Left ventricle myocardium inferior (tissue), 1 donor: Measurements from ENCODE around the gene TTLL1. TPM values are rescaled to one million over a fixed set of nuclear protein-coding genes. Genes with fewer than 3 reads are reported as not detected.

Source experiments
- DNase-seq: peaks from one replicate; pipeline ENCODE4 v3.0.0-alpha.2; 2020
- H3K27ac ChIP-seq: fragments of 200-600 bp; replicated peaks from 2 replicates; pipeline ENCODE4 v1.8.0; 2021
- H3K27me3 ChIP-seq: fragments of 200-600 bp; 2 replicates; pipeline ENCODE4 v1.8.0; 2021; ENCODE audit warnings: low read depth
- H3K36me3 ChIP-seq: fragments of 200-600 bp; 2 replicates; pipeline ENCODE4 v1.8.0; 2021
- H3K4me1 ChIP-seq: fragments of 200-600 bp; 2 replicates; pipeline ENCODE4 v1.8.0; 2021
- H3K4me3 ChIP-seq: fragments of 200-600 bp; 2 replicates; pipeline ENCODE4 v1.8.0; 2021; ENCODE audit warnings: mild to moderate bottlenecking, moderate library complexity
- H3K9me3 ChIP-seq: fragments of 200-600 bp; replicated peaks from 2 replicates; pipeline ENCODE4 v1.8.0; 2021
- intact Hi-C: fragments of 100-400 bp; cut with micrococcal nuclease; formaldehyde crosslinking; loops from one replicate; pipeline ENCODE4 v1.11.0; 2022
- long read RNA-seq: library from polyadenylated mRNA; unstranded; transcript quantifications from one replicate; pipeline ENCODE4 v2.0.0, GENCODE V29; 2021
- total RNA-seq: library from RNA; stranded (reverse); fragmentation: NEBNext Ultra II Directional; extraction: Animal tissue kit (Norgen Biotek cat#: 25700); gene quantifications from one replicate; pipeline ENCODE4 v1.2.1, GENCODE V29; 2021
- TF ChIP-seq, protein P1 (sequence below): fragments of 200-600 bp; IDR thresholded peaks from 2 replicates; pipeline ENCODE4 v1.8.0; 2021; ENCODE audit warnings: antibody characterized with exemption, mild to moderate bottlenecking, borderline replicate concordance
- donor health status: DM: no; HTN: yes; CAD: no; lungs with severe emphysema.

TTLL1 gene
- total RNA-seq, result 8.5 TPM
- long read RNA-seq, transcript TTLL1-201 (11 exons, 1,645 nt), result major isoform, 8 of 12 reads
- long read RNA-seq, partial matches to known transcripts, result 1 of 12 reads
- long read RNA-seq, other reads (novel, unspliced or antisense), result 3 of 12 reads

DNA sequence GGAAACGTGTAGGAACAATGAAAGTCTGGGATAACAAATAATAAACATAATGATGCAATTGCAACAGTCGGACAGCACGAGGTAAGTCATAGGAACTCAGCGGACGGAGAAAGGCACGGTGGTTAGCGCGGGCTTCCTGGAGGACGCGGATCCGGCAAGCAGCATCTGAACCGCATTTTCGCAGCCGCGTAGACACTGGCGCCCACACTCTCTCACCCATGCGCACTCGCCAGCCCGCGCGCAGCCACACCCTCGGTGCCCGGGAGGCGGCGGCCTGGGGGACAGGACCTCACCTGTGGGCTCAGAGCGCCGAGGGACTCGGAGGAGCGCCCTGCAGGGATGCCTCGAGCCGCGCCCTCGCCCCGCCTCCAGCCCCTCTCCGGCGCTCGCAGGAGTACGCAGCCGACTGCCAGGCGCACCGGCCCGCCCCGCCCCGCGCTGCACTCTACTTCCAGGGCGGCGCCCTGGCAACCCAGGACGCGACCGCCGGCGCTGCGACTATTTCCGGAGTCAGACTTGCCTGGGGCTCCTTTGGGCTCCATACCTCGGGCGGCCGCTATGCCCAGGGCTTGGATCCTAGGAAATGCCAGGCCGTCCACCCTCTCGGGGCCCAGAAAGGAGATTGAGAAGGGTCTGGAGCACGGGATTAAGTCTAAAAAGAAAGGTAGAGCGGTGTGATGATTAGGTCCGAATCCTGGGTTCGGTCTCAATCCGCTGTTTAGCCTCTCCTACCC lies at the start of gene TTLL1:
Gene TTLL1, minus strand, starts transcription at position 408 of the 734 bp plus-strand sequence. CDS start 13,805 bp downstream, outside the sequence.
- DNase-seq, result peak; percentile 91
- Histone ChIP-seq H3K4me1 (peaks cover 41% of the 10 kb centered on the region), H3K4me3 (peak within 1 kb of the TSS; percentile 76), H3K36me3 (no peaks in the 10 kb centered on the region), H3K27ac (peak within 1 kb of the TSS; percentile 82), H3K9me3 (no peaks in the 10 kb centered on the region), H3K27me3 (no peaks in the 10 kb centered on the region)
- TF ChIP-seq, protein P1, sequence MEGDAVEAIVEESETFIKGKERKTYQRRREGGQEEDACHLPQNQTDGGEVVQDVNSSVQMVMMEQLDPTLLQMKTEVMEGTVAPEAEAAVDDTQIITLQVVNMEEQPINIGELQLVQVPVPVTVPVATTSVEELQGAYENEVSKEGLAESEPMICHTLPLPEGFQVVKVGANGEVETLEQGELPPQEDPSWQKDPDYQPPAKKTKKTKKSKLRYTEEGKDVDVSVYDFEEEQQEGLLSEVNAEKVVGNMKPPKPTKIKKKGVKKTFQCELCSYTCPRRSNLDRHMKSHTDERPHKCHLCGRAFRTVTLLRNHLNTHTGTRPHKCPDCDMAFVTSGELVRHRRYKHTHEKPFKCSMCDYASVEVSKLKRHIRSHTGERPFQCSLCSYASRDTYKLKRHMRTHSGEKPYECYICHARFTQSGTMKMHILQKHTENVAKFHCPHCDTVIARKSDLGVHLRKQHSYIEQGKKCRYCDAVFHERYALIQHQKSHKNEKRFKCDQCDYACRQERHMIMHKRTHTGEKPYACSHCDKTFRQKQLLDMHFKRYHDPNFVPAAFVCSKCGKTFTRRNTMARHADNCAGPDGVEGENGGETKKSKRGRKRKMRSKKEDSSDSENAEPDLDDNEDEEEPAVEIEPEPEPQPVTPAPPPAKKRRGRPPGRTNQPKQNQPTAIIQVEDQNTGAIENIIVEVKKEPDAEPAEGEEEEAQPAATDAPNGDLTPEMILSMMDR, result peak; percentile 27
- intact Hi-C loops, result no loop called here

DNA sequence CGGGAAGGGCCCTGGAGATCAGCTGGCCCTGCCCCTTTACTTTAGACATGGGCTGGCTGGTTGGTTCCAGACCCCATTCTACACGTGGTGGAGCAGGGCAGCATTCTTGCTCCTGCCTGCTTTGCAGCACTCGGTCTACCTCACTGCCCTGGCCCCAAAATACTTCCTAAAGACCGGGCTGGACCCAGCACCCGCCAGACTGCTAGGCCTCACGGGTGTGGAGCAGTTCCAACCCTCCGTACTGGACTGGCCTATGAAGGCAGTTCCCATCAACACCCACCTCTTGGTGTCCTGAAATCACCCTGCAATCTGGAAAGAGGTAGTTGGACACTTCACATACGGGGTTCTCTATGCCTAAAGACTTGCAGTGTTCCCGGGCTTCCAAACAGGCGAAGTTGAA lies 47.6 kb upstream of the TTLL1 start:
- no peak for DNase-seq
- peak overlapping the region; percentile 56 for H3K27ac ChIP-seq
- intact Hi-C loops, result no loop called here

DNA sequence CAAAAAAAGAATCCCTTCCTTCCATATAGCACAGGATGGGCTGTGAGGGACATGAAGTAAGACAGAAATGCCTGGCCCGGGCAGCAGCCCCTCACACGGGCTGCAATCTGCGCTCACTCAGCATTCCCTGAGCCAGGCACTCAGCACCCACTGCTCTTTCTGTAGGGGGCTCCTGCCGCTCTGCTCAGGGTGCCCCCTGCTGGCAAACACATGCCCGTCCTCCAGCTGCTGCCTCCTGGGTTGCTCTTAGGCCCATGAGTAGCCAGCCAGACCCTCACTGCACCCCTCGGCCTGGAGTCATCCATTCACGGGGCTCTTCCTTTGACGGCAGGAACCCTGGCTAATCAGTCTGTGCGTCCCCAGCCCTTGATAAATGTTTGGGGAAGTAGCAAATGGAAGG lies 47.1 kb upstream of the TTLL1 start:
- Histone ChIP-seq H3K9me3 (no peaks in the 10 kb centered on the region), H3K27ac (peak overlapping the region; percentile 56), H3K36me3 (peaks cover 76% of the 10 kb centered on the region), H3K4me3 (no peak overlapping the region), H3K4me1 (peaks cover 34% of the 10 kb centered on the region), H3K27me3 (no peaks in the 10 kb centered on the region)
- intact Hi-C loops, result no loop called here
- TF ChIP-seq, protein P1, result peak; percentile 72
- DNase-seq, result peak; percentile 41

More for the DNA sequence above, 47.6 kb upstream of the TTLL1 start:
- TF ChIP-seq, protein P1, result no peak
- peaks cover 79% of the 10 kb centered on the region for H3K36me3 ChIP-seq
- peaks cover 34% of the 10 kb centered on the region for H3K4me1 ChIP-seq
- H3K4me3 ChIP-seq, result no peak overlapping the region
- H3K27me3 ChIP-seq, result no peaks in the 10 kb centered on the region
- H3K9me3 ChIP-seq, result no peaks in the 10 kb centered on the region

DNA sequence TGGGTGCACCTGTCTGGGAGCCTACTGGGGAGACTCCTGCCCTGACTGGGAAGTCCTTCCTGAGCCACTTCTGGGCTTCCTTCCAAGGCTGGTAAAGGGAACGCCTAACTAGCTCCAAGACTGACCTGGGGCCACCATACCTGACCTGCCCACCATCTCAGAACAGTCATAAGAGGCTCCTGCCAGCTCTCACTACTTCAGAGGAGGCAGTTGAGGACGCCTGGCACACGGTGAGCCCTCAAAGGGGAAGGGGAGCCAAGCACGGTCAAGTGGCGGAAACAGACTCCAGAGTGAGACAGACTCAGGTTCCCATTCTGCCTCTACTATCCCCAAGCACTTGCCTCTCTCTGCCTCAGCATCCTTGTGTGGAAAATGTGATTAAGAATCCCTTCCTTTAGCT lies 46.4 kb upstream of the TTLL1 start:
- intact Hi-C loops, result no loop called here
- Histone ChIP-seq H3K4me3 (no peak overlapping the region), H3K27ac (no peak overlapping the region), H3K36me3 (peaks cover 71% of the 10 kb centered on the region), H3K27me3 (no peaks in the 10 kb centered on the region), H3K4me1 (peaks cover 31% of the 10 kb centered on the region), H3K9me3 (no peaks in the 10 kb centered on the region)
- no peak for DNase-seq
- TF ChIP-seq, protein P1, result no peak

DNA sequence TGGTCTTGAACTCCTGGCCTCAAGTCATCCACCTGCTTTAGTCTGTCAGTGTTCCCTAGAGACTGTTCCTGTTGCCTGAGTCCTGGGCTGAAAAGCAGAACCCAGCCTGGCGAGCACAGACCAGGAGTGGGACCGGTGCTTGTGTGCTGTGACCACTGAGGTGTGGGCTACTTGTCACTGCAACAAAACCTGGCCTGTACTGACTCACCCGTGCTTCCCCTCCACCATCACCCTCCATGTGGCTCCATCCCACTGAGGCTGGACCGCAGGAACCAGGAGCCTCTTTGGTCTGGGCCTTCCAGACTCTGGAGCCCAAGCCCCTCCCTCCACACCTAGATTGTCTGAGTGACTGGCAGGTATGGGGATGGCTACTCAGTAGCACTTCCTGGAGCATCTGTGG lies 45.4 kb upstream of the TTLL1 start:
- H3K36me3 ChIP-seq, result peaks cover 62% of the 10 kb centered on the region
- intact Hi-C loops, result no loop called here
- H3K27ac ChIP-seq, result no peak overlapping the region
- TF ChIP-seq, protein P1, result no peak
- DNase-seq, result no peak
- H3K4me3 ChIP-seq, result no peak overlapping the region
- no peaks in the 10 kb centered on the region for H3K9me3 ChIP-seq
- no peaks in the 10 kb centered on the region for H3K27me3 ChIP-seq
- peaks cover 31% of the 10 kb centered on the region for H3K4me1 ChIP-seq
